Activated CD4-positive, alpha-beta T cell treated with anti-CD3 and anti-CD28 coated beads for 36 hours (primary cell): ENCODE results near the gene PYCARD. TPM values are rescaled to one million over a fixed set of nuclear protein-coding genes. Genes with fewer than 3 reads are reported as not detected.
"Not testable (repeated sequence)": the region's sequence is repeated elsewhere in the genome, so short reads cannot be mapped to it uniquely, and the experiment has no call there.

ENCODE experiments used
- ATAC-seq: fragments of 200-7000 bp; cut with Tn5 transposase; one replicate; pipeline ENCODE4 v1.10.0; 2021; ENCODE audit warnings: mild to moderate bottlenecking, moderate library complexity
- CTCF ChIA-PET: fragments of 350-600 bp; sonication (Branson Sonifier 250); formaldehyde crosslinking; loops from one replicate; lab custom pipeline; 2021; ENCODE audit warnings: antibody characterized with exemption; lab: Charles Lee
- POLR2A ChIA-PET: fragments of 350-600 bp; sonication (Branson Sonifier 250); formaldehyde crosslinking; loops from one replicate; lab custom pipeline; 2021; ENCODE audit warnings: antibody characterized with exemption, inconsistent platforms; lab: Charles Lee
- DNase-seq: peaks from one replicate; pipeline ENCODE4 v3.0.0-alpha.2; 2020
- H3K27ac Mint-ChIP-seq: one replicate; pipeline ENCODE4 v1.8.0; 2021; ENCODE audit warnings: mixed read lengths
- H3K27me3 Mint-ChIP-seq: one replicate; pipeline ENCODE4 v1.8.0; 2021; ENCODE audit warnings: mixed read lengths
- H3K36me3 Mint-ChIP-seq: one replicate; pipeline ENCODE4 v1.8.0; 2021; ENCODE audit warnings: low read depth, mixed read lengths
- H3K4me1 Mint-ChIP-seq: one replicate; pipeline ENCODE4 v1.8.0; 2021; ENCODE audit warnings: mixed read lengths
- H3K4me3 Mint-ChIP-seq: one replicate; pipeline ENCODE4 v1.8.0; 2021; ENCODE audit warnings: mild to moderate bottlenecking, moderate library complexity, mixed read lengths
- H3K9me3 Mint-ChIP-seq: one replicate; pipeline ENCODE4 v1.8.0; 2021; ENCODE audit warnings: low read depth, mixed read lengths
- intact Hi-C, 2 experiments: fragments of 100-400 bp; cut with DNase I in 1 of 2; cut with micrococcal nuclease in 1 of 2; formaldehyde crosslinking; loops; one replicate each; pipeline versions ENCODE4 v1.14.2 to v1.15.1; 2022 to 2024; cut with DNase I, micrococcal nuclease
- total RNA-seq, 2 experiments: library from RNA; stranded (reverse); gene quantifications; one replicate each; pipeline ENCODE4 v1.2.3, GENCODE V29; 2021

PYCARD gene
- total RNA-seq, 2 experiments from 2014 or later, result 5.7 TPM

DNA sequence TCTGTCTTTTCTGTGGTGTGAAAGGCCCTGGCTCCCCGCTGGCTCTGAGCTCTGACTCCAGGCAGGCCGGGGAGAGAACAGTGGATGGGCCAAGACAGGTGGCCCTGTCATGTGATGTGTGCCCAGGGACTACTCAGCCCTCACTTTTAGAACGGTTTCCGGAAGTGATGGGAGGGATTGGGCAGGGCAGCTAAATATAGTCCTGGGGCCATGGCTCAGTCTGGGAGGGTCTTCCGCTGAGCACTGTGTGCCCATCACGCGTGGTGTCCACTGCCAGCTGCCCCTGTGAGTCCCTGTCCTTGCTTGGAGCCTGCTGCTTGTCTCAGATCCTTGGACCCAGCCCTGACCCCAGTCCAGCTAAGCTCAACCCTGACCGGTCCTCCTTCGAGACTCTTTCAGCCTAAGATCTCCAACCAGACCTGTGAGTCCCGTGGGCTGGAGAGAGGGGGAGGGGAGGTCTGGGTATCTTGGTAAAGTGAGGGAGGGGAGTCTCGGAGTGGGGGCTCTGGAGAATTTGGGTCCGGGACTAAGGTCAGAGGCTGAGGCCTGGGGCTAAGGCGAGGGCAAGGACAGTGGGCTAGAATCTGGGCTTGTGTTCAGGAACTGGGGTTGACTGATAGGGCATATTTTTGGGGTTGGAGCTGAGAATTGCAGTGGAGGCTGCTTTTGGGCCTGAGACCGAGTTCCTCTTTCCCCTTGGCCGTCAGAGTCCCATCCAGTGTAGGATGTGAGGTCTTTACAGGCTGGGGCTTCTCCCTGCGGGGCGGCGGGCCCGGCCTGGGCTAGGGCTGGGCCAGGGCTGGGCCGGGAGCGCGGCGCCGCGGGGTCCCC lies 11.5 kb upstream of the PYCARD start, which contains the start of gene TRIM72:
Gene TRIM72, plus strand, starts transcription at position 243 of the 831 bp plus-strand sequence. CDS start 620 bp downstream, outside the sequence.
- POLR2A ChIA-PET, result interaction anchor here (0.6 kb wide), 1 partner anchor 14 kb away, joined by 3 read pairs; no protein-coding TSS in a partner anchor
- peaks cover 23% of the 10 kb centered on the region for H3K4me1 Mint-ChIP-seq
- intact Hi-C loops, result loop anchor here in 1 of 2 experiments (10.0 kb wide), 4 partner anchors 51 to 651 kb away; partner anchors contain the start of gene ITGAX
- peak within 1 kb of the TSS; percentile 52 for H3K4me3 Mint-ChIP-seq
- no peak for ATAC-seq
- peaks cover 44% of the 10 kb centered on the region for H3K27me3 Mint-ChIP-seq
- no peaks in the 10 kb centered on the region for H3K9me3 Mint-ChIP-seq
- H3K27ac Mint-ChIP-seq, result no peak within 1 kb of the TSS
- CTCF ChIA-PET, result interaction anchor here (1.0 kb wide), 1 partner anchor 71 kb away, joined by 3 read pairs; no protein-coding TSS in a partner anchor
- no peaks in the 10 kb centered on the region for H3K36me3 Mint-ChIP-seq
- no peak for DNase-seq

DNA sequence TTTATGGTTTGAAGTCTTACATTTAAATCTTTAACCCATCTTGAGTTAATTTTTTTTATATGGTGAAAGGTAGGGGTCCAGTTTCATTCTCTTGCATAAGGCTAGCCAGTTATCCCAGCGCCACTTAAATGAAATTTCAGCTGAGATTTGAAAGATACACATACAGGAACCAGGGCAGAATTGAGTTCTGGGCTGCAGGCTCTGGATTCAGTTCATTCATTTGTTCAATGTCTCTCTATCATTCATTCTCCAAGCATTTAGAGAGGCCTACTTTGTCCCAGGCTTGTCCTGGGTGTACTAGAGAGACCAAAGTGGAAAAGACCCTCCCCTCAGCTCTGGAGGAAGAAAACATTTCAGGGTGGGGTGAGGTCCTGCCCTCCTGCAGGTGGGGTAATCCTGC lies 10.8 kb upstream of the PYCARD start:
- H3K36me3 Mint-ChIP-seq, result no peaks in the 10 kb centered on the region
- H3K27me3 Mint-ChIP-seq, result peaks cover 38% of the 10 kb centered on the region
- no peaks in the 10 kb centered on the region for H3K9me3 Mint-ChIP-seq
- DNase-seq (no peak), ATAC-seq (no peak)
- CTCF ChIA-PET, result no interaction called here
- peaks cover 23% of the 10 kb centered on the region for H3K4me1 Mint-ChIP-seq
- H3K27ac Mint-ChIP-seq, result no peak overlapping the region
- H3K4me3 Mint-ChIP-seq, result no peak overlapping the region
- POLR2A ChIA-PET, result interaction anchor here (0.6 kb wide), 1 partner anchor 13 kb away, joined by 3 read pairs; no protein-coding TSS in a partner anchor
- intact Hi-C loops, result loop anchor here in 1 of 2 experiments (10.0 kb wide), 4 partner anchors 51 to 651 kb away; partner anchors contain the start of gene ITGAX

DNA sequence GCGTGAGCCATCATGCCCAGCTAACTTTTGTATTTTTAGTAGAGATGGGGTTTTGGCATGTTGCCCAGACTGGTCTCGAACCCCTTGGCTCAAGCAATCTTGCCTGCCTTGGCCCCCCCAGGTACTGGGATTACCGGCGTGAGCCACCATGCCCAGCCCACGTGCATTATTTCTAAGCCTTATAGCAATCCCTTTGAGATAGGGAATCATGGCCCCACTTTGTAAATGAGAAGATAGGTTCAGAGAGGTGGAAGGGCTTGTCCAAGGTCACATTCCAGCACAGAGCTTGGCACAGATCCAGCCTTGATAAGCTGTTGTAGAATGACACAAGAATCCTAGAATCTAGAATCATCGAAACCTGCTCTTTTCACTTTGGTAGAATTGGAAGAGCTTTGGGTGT lies 4.2 kb upstream of the PYCARD start:
- ChIA-PET CTCF (no interaction called here), POLR2A (interaction anchor here (1.3 kb wide), 1 partner anchor 9 kb away, joined by 5 read pairs; no protein-coding TSS in a partner anchor)
- ATAC-seq (no peak), DNase-seq (no peak)
- Mint-ChIP-seq H3K36me3 (no peaks in the 10 kb centered on the region), H3K9me3 (no peaks in the 10 kb centered on the region), H3K27me3 (peaks cover 5% of the 10 kb centered on the region), H3K27ac (no peak overlapping the region), H3K4me1 (peaks cover 14% of the 10 kb centered on the region), H3K4me3 (no peak overlapping the region)
- intact Hi-C loops, result no loop called here

DNA sequence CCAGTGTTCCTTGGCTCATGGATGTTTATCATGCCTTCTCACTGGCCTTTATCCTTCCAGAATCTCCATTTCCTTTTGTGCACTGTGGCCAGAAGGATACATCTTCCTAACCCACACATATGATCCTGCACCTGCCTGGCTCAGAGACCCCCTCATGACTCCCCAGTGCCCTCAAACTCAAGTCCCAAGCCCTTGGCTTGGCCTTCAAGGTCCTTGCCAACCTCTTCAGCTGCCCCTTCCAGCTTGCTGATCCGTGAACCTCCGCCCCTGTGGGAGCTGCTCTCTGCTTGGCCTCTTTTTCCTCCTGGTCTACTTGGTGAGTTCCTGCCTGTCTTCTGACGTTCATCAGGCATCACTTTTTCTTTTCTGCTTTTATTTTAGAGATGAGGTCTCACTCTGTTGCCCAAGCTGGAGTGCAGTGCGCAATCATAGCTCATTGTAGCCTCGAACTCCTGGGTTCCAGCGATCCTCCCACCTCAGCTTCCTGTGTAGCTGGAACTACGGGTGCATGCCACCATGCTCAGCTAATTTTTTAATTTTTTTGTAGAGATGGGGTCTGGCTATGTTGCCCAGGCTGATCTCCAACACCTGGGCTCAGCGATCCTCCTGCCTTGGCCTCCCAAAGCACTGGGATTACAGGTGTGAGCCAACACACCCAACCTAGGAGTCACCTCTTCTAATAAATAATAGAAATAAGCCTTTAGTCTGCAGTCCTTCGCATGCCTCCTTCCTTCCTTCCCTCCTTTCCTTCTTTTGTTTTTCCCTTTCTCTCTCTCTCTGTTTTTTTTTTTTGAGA lies 2.5 kb upstream of the PYCARD start:
- peaks cover 26% of the 10 kb centered on the region for H3K4me1 Mint-ChIP-seq
- intact Hi-C loops, result loop anchor here in 1 of 2 experiments (5.0 kb wide), 3 partner anchors 182 to 662 kb away; partner anchors contain the start of gene ZNF843
- no peak for DNase-seq
- H3K9me3 Mint-ChIP-seq, result no peaks in the 10 kb centered on the region
- CTCF ChIA-PET, result no interaction called here
- H3K4me3 Mint-ChIP-seq, result no peak overlapping the region
- POLR2A ChIA-PET, result interaction anchor here (0.6 kb wide), 1 partner anchor 61 kb away, joined by 4 read pairs; no protein-coding TSS in a partner anchor
- no peak overlapping the region for H3K27ac Mint-ChIP-seq
- peaks cover 3% of the 10 kb centered on the region for H3K36me3 Mint-ChIP-seq
- peaks cover 3% of the 10 kb centered on the region for H3K27me3 Mint-ChIP-seq
- ATAC-seq, result no peak

DNA sequence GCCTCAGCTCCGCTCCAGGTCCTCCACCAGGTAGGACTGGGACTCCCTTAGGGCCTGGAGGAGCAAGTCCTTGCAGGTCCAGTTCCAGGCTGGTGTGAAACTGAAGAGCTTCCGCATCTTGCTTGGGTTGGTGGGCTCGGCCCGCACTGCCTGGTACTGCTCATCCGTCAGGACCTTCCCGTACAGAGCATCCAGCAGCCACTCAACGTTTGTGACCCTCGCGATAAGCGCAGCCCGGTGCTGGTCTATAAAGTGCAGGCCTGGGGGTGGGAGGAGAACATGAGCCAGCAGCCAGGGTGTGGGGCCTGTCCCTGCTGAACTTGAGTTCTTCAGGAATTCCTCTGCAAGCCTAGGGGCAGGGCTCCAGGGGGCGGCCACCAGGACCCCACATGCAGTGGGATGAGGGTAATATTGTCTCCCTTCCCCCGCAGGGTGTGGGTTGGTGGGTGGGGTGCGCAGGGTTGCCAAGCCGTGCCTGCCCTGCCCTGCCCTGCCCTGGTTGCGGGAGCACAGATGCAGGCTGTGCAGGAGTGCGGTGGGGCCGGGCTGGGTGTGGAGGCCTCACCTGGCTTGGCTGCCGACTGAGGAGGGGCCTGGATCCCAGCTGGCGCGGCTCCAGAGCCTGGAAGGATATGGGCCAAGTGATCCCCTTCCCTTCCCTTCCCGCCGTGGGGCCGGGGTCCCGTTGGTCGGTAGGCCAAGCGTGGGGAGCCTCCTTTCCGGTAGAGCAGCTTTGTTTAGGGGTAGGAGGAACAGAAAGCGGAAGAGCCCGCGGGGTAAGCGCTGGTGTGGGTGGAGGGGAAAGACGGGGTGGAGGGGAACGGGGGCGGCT lies 762 bp downstream of the PYCARD start:
- Mint-ChIP-seq H3K27ac (peak overlapping the region; percentile 52), H3K36me3 (peaks cover 18% of the 10 kb centered on the region), H3K9me3 (no peaks in the 10 kb centered on the region), H3K4me3 (peak overlapping the region; percentile 71), H3K4me1 (peaks cover 47% of the 10 kb centered on the region), H3K27me3 (peaks cover 2% of the 10 kb centered on the region)
- peak; percentile 58 for DNase-seq
- ChIA-PET CTCF (interaction anchor here (0.5 to 1.6 kb wide), 9 partner anchors 17 to 664 kb away, joined by 3 to 6 read pairs (median 3); no protein-coding TSS in a partner anchor), POLR2A (interaction anchor here (0.7 to 3.2 kb wide), 11 partner anchors 9 to 676 kb away, joined by 3 to 13 read pairs (median 4); partner anchors contain the start of genes FUS and PYDC1)
- peak; percentile 46 for ATAC-seq
- intact Hi-C loops, result loop anchor here in 1 of 2 experiments (5.0 kb wide), 3 partner anchors 186 to 666 kb away; partner anchors contain the start of gene ZNF843

DNA sequence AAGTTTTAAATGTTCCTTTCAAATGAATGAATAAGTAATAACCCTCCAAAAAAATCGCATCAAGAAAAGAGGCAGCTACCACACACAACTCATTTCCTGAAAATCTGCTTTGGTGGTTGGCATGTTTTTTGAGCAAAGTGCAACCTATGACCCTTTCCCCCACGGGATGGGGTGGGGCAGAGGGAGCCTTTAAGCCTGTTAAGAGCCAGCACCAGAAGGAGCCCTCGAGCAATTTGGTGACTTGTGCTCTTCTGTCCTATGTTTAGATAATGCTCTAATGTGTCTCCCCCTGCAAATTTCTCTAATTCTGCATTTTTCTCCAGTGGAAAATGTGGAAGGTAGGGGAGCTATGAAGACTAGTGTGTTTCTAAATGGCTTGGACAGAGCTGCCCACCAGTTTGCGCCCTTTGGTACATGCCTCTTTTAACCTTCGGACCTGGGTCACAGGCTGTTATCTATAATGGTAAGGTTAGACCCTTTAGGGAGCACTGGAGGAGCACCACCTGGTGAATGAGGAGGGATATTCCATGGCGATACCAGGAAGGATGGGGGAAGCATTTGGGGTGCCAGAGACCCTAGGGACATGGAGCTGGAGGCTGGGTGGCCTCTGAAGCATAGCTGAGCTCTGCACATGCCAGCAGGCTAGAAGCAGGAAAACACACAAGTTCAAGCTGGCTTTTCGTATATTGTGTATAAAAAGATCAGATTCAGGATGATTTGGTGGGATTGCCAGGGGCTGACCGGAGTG lies 1.6 kb downstream of the PYCARD start:
- H3K4me3 Mint-ChIP-seq, result peak overlapping the region; percentile 71
- POLR2A ChIA-PET, result interaction anchor here (0.7 to 3.2 kb wide), 13 partner anchors 8 to 255 kb away, joined by 3 to 11 read pairs (median 4); partner anchors contain the start of genes FUS and PYDC1

DNA sequence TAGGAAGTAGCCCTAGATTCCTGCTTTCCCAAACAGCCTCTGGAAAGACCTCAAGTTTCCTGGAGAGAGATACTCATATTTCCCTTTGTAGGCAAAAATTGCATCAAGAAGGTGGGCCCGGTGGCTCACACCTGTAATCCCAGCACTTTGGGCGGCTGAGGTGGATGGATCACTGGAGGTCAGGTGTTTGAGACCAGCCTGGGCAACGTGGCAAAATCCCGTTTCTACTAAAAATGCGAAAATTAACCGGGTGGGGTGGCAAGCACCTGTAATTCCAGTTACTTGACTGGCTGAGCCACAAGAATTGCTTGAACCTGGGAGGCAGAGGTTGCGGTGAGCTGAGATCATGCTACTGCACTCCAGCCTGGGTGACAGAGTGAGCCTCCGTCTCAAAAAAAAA lies 2.4 kb downstream of the PYCARD start:
- peak overlapping the region; percentile 40 for H3K27ac Mint-ChIP-seq
- POLR2A ChIA-PET, result interaction anchor here (0.6 to 3.2 kb wide), 9 partner anchors 10 to 58 kb away, joined by 3 to 11 read pairs (median 4); partner anchors contain the start of genes FUS and PYDC1

More for the DNA sequence above, 1.6 kb downstream of the PYCARD start:
- Mint-ChIP-seq H3K36me3 (peaks cover 24% of the 10 kb centered on the region), H3K4me1 (peaks cover 50% of the 10 kb centered on the region), H3K27ac (peak overlapping the region; percentile 52), H3K9me3 (no peaks in the 10 kb centered on the region), H3K27me3 (no peaks in the 10 kb centered on the region)
- DNase-seq (peak; percentile 73), ATAC-seq (peak; percentile 66)
- intact Hi-C loops, result loop anchor here in 1 of 2 experiments (5.0 kb wide), 3 partner anchors 186 to 666 kb away; partner anchors contain the start of gene ZNF843
- CTCF ChIA-PET, result interaction anchor here (0.5 to 1.3 kb wide), 9 partner anchors 14 to 665 kb away, joined by 3 to 7 read pairs (median 4); no protein-coding TSS in a partner anchor

DNA sequence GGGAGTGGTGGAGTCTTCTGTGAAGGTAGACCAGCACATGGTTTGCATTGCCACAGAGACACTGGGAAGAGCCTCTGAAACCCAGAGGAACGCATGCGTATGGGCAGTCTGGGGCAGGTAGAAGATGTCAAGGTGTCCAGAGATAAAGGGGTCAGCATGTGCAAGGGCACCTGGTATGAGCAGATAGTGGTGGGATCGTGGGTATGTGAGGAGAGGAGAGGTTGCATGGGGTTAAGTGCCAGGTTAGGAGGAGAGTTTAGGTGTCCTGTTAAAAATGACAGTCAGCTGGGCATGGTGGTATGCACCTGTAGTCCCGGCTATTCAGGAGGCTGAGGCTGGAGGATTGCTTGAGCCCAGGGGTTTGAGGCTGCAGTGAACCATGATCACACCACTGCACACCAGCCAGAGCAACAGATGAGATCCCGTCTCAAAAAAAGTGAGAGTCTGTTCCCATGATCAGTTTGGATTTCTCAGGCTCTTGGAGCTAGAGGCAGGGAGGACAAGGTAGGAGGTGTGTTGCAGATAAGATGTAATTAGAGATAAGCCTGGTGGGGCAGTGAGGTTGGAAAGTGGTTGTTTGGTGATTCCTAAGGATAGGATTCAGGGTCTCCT lies 3.0 kb downstream of the PYCARD start:
- intact Hi-C loops, result loop anchor here (5.0 kb wide), 3 partner anchors 188 to 668 kb away; partner anchors contain the start of gene ZNF843 (in 2 of the 2)
- Mint-ChIP-seq H3K27me3 (no peaks in the 10 kb centered on the region), H3K4me1 (peaks cover 57% of the 10 kb centered on the region), H3K9me3 (no peaks in the 10 kb centered on the region), H3K36me3 (peaks cover 37% of the 10 kb centered on the region), H3K27ac (peak overlapping the region; percentile 40), H3K4me3 (no peak overlapping the region)
- ChIA-PET CTCF (interaction anchor here (1.2 kb wide), 1 partner anchor 231 kb away, joined by 4 read pairs; no protein-coding TSS in a partner anchor), POLR2A (interaction anchor here (0.6 to 3.2 kb wide), 6 partner anchors 11 to 150 kb away, joined by 3 to 11 read pairs (median 4); partner anchors contain the start of gene KAT8)
- ATAC-seq, result no peak
- DNase-seq, result no peak

More for the DNA sequence above, 2.4 kb downstream of the PYCARD start:
- not testable (repeated sequence) for H3K9me3 Mint-ChIP-seq, H3K4me3 Mint-ChIP-seq, DNase-seq, ATAC-seq, H3K27me3 Mint-ChIP-seq
- CTCF ChIA-PET, result interaction anchor here (0.9 to 1.2 kb wide), 2 partner anchors 15 to 230 kb away, joined by 4 to 7 read pairs; no protein-coding TSS in a partner anchor
- Mint-ChIP-seq H3K36me3 (peaks cover 32% of the 10 kb centered on the region), H3K4me1 (peaks cover 51% of the 10 kb centered on the region)
- intact Hi-C loops, result loop anchor here in 1 of 2 experiments (5.0 kb wide), 3 partner anchors 187 to 667 kb away; partner anchors contain the start of gene ZNF843
